Activated naive CD4-positive, alpha-beta T cell treated with anti-CD3 and anti-CD28 coated beads, Interleukin-2, amount 50 U/mL, for 72 hours (primary cell): Measurements from ENCODE around the gene GARNL3. TPM values are rescaled to one million over a fixed set of nuclear protein-coding genes. Genes with fewer than 3 reads are reported as not detected.

ENCODE experiments used
- total RNA-seq, 2 donors: library from RNA; stranded (reverse); gene quantifications; one replicate each; pipeline ENCODE4 v1.2.3, GENCODE V29; 2022

GARNL3 gene
- total RNA-seq, 2 donors from 2014 or later = 3.5 to 5.4 TPM

Other genes starting within 250 kb of the GARNL3 start
- gene ANGPTL2, start 142.1 kb upstream of the GARNL3 start, total RNA-seq = not detected
- 1 to 10 TPM; 1.4 to 1.7 TPM for gene SLC2A8, start 132.4 kb downstream of the GARNL3 start, total RNA-seq
- 10 to 100 TPM in 1 of 2 donors, 1 to 10 TPM in 1; 8.3 to 10.3 TPM for gene ZNF79, start 159.6 kb downstream of the GARNL3 start, total RNA-seq
- gene RPL12, start 186.6 kb downstream of the GARNL3 start, total RNA-seq = 1,000 to 10,000 TPM; 1,789 to 1,979 TPM
- gene LRSAM1, start 186.7 kb downstream of the GARNL3 start, total RNA-seq = 10 to 100 TPM; 20.1 to 24.4 TPM